Uterus (tissue), 4 donors: ENCODE data around the gene TPH2. TPM values are rescaled to one million over a fixed set of nuclear protein-coding genes. Genes with fewer than 3 reads are reported as not detected.

Experiments
- DNase-seq, 2 donors: peaks; one replicate each; pipeline ENCODE4 v3.0.0-alpha.2; 2019 to 2020
- H3K27ac ChIP-seq, 2 donors: fragments of 200-600 bp; sonication (generic); 1 replicate in 1 of 2; 2 replicates in 1 of 2; pipeline ENCODE4 v1.5.1; 2016 to 2018
- H3K27me3 ChIP-seq, 2 donors: fragments of 200-600 bp; sonication (generic); one replicate each; pipeline ENCODE4 v1.5.1; 2018 to 2019; ENCODE audit warnings: control low read depth in 1 of 2
- H3K36me3 ChIP-seq, 2 donors: fragments of 200-600 bp; sonication (generic); one replicate each; pipeline ENCODE4 v1.5.1; 2019; ENCODE audit warnings: control low read depth in 1 of 2
- H3K4me1 ChIP-seq, 2 donors: fragments of 200-600 bp; sonication (generic); one replicate each; pipeline ENCODE4 v1.5.1; 2018 to 2019; ENCODE audit warnings: control low read depth in 1 of 2
- H3K4me3 ChIP-seq, 2 donors: fragments of 200-600 bp; sonication (generic); 1 replicate in 1 of 2; 2 replicates in 1 of 2; pipeline ENCODE4 v1.5.1; 2018 to 2019; ENCODE audit warnings: mild to moderate bottlenecking in 1 of 2
- H3K9me3 ChIP-seq, 2 donors: fragments of 200-600 bp; sonication (generic); one replicate each; pipeline ENCODE4 v1.5.1; 2019; ENCODE audit warnings: control low read depth in 1 of 2
- POLR2A ChIP-seq, 2 donors: fragments of 450-650 bp; IDR thresholded peaks; one replicate each; pipeline ENCODE4 v1.6.1; 2016; ENCODE audit warnings: antibody characterized with exemption in 2 of 2, mild to moderate bottlenecking in 1 of 2, moderate library complexity in 1 of 2
- intact Hi-C: fragments of 100-400 bp; cut with DNase I; formaldehyde crosslinking; loops from one replicate; pipeline ENCODE4 v1.15.1; 2023; ENCODE audit warnings: low total_unique reads
- total RNA-seq, 4 donors: library from RNA; depleted of rRNA in 3 of 4; stranded (reverse); fragments of >200 nt in 3 of 4; gene quantifications; one replicate each; pipeline versions ENCODE4 v1.1.0 to v1.2.4, GENCODE V29; 2014 to 2023
- TF ChIP-seq, protein P1 (sequence below), 4 experiments: fragments of 200-600 bp in 2 of 4; fragments of 450-650 bp in 2 of 4; sonication (generic) in 2 of 4; IDR thresholded peaks; one replicate each; pipeline ENCODE4 v1.5.1; 2016 to 2019; ENCODE audit warnings: antibody characterized with exemption in 4 of 4, mild to moderate bottlenecking in 2 of 4, moderate library complexity in 1 of 4
- donor health status: DM: yes; HTN: yes; CAD: no.

TPH2 gene
- total RNA-seq, 4 donors from 2014 or later = not detected

DNA sequence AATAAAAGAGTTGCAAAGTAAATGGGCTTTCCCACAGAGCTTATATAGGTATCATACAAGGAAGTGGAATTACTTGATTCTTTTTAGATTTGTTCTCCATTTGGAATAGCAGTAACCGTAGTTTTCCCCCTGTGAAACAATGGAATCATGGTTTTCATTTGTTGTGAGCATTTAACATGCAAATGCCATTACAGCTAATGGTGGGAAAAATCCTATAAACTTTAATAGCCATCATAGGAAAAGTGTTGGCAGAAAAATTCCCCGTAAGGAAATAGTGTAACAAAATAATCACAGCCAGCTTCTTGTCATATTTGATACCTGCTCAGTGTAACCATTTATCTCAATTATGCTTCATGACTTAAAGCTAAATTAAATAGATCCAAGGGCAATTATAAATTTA is 95.3 kb downstream of the TPH2 start:
- no peaks in the 10 kb centered on the region for H3K36me3 ChIP-seq
- H3K9me3 ChIP-seq = no peaks in the 10 kb centered on the region
- TF ChIP-seq, protein P1, sequence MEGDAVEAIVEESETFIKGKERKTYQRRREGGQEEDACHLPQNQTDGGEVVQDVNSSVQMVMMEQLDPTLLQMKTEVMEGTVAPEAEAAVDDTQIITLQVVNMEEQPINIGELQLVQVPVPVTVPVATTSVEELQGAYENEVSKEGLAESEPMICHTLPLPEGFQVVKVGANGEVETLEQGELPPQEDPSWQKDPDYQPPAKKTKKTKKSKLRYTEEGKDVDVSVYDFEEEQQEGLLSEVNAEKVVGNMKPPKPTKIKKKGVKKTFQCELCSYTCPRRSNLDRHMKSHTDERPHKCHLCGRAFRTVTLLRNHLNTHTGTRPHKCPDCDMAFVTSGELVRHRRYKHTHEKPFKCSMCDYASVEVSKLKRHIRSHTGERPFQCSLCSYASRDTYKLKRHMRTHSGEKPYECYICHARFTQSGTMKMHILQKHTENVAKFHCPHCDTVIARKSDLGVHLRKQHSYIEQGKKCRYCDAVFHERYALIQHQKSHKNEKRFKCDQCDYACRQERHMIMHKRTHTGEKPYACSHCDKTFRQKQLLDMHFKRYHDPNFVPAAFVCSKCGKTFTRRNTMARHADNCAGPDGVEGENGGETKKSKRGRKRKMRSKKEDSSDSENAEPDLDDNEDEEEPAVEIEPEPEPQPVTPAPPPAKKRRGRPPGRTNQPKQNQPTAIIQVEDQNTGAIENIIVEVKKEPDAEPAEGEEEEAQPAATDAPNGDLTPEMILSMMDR (IDR thresholded peaks at IDR 0.05) = no peak
- TF ChIP-seq POLR2A (IDR thresholded peaks at IDR 0.05) = no peak
- H3K27me3 ChIP-seq = no peaks in the 10 kb centered on the region
- no peak overlapping the region for H3K27ac ChIP-seq
- H3K4me1 ChIP-seq = no peaks in the 10 kb centered on the region
- intact Hi-C loops = no loop called here
- DNase-seq = no peak
- no peak overlapping the region for H3K4me3 ChIP-seq

DNA sequence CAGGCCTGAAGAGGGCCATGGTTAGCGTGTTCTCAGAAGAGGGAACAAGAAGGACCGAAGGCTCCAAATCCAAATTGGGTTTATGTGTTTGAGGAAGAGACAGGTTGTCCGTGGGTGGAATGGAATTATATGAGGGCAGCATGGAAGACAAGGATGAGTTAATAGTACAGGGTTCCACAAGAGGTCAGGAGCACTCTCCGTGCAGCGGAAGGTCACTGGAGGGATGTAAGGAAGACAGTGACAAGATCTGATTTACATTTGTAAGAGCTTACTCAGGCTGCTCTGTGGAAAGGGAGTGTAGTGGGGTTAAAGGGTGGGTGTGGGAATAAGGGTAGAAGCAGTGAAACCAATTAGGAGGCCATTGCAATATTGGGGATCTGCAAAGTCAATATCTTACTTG is 97.0 kb downstream of the TPH2 start:
- intact Hi-C loops = no loop called here
- H3K27me3 ChIP-seq = no peaks in the 10 kb centered on the region
- no peak overlapping the region for H3K27ac ChIP-seq
- H3K4me3 ChIP-seq = no peak overlapping the region
- DNase-seq = no peak
- H3K9me3 ChIP-seq = no peaks in the 10 kb centered on the region
- no peaks in the 10 kb centered on the region for H3K4me1 ChIP-seq
- no peaks in the 10 kb centered on the region for H3K36me3 ChIP-seq
- TF ChIP-seq, protein P1 (IDR thresholded peaks at IDR 0.05) = no peak
- no peak for TF ChIP-seq POLR2A (IDR thresholded peaks at IDR 0.05)

DNA sequence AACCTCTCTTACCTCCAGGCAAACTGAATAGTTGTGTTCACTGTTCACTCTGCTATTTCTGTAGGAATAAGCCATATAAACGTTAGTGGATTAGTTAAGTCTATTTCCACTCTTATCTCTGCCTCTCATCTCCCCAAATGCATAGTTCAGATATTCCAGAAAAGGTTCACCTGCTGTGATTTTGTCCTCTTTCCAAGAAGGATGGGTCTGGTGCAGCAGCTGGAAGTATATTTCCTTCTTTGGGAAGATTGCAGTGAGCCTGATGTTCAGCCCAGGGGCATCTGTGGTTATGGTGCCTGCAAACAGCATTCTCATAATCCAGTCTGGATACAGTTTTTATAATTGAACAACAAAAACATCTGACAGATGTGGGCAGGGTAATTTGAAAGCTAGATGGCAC is 97.7 kb downstream of the TPH2 start:
- no peaks in the 10 kb centered on the region for H3K4me1 ChIP-seq
- H3K36me3 ChIP-seq = no peaks in the 10 kb centered on the region
- intact Hi-C loops = no loop called here
- no peaks in the 10 kb centered on the region for H3K27me3 ChIP-seq
- H3K9me3 ChIP-seq = no peaks in the 10 kb centered on the region
- TF ChIP-seq POLR2A (IDR thresholded peaks at IDR 0.05) = no peak
- TF ChIP-seq, protein P1 (IDR thresholded peaks at IDR 0.05) = no peak
- H3K4me3 ChIP-seq = no peak overlapping the region
- DNase-seq = no peak
- no peak overlapping the region for H3K27ac ChIP-seq

DNA sequence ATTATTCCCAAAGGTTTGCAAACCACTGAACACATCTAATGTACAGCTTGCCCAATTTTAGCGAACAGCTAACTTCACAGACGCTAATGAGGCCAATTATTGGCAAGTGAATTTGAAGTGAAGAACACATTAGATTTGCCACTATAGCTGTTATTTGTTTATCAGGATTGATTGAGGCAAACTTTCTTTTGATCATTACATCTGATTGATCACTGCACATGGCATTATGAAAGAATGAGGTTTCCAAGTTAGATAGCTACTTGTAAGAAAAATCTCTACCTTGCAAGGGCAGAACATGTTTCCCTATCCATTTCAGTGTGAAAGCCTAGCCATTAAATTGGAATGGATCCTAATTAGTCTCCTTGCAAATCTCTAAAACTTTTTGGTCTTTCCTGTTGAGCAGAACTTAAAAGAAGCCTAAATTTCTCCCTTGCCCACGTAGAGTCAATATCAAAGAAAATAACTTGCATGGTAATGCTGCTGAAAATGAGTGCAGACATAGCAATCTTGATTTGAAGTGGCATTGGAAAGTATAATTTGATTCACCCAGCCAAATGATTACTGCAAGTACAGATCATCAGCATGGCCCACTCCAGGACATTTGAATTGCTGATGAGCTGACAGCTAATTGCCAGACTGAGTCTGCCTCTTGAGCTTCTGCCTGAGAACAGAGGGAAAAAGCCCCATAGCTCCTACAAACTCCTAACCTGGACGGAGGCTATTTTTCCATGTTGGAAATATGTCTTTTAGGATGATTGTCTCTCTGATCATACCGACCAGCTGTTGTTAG is 98.6 kb downstream of the TPH2 start:
- Histone ChIP-seq H3K9me3 (no peaks in the 10 kb centered on the region), H3K36me3 (no peaks in the 10 kb centered on the region), H3K27ac (no peak overlapping the region), H3K4me3 (no peak overlapping the region), H3K27me3 (no peaks in the 10 kb centered on the region), H3K4me1 (no peaks in the 10 kb centered on the region)
- no peak for DNase-seq
- no peak for TF ChIP-seq POLR2A (IDR thresholded peaks at IDR 0.05)
- TF ChIP-seq, protein P1 (IDR thresholded peaks at IDR 0.05) = no peak
- intact Hi-C loops = no loop called here

DNA sequence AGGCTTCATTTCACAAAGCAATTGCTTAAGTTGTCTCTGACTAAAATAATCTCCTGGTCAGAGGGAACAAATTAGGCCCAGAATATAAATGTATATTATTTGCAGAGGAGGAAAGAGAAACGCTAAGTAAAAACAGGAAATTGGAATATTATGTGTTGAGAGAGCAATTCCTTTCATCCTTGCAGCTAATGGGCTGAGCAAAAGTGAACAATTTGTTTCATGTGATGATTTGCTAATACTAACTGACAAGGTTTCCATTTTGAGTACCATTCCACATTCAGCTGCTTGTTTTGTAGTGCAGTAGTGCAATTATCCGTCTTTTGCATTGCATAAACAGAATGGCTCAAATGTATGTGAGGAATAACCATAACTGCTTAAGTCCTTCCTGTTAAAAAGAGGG is 103.2 kb downstream of the TPH2 start:
- no peaks in the 10 kb centered on the region for H3K4me1 ChIP-seq
- no peak for TF ChIP-seq POLR2A (IDR thresholded peaks at IDR 0.05)
- TF ChIP-seq, protein P1 (IDR thresholded peaks at IDR 0.05) = no peak

More for the DNA sequence above, 103.2 kb downstream of the TPH2 start:
- Histone ChIP-seq H3K27me3 (no peaks in the 10 kb centered on the region), H3K27ac (no peak overlapping the region), H3K36me3 (no peaks in the 10 kb centered on the region), H3K9me3 (no peaks in the 10 kb centered on the region), H3K4me3 (no peak overlapping the region)
- DNase-seq = no peak
- intact Hi-C loops = no loop called here
